HG03066 (cell line): ENCODE measurements around the gene TLCD4.
"Not testable (repeated sequence)": the region's sequence is repeated elsewhere in the genome, so short reads cannot be mapped to it uniquely, and the experiment has no call there.

Experiments
- ATAC-seq: cut with Tn5 transposase; IDR thresholded peaks from one replicate; pipeline ENCODE4 v1.9.1; 2021; ENCODE audit warnings: low read depth; ENCODE audit not compliant: unreplicated experiment

Gene TLCD4

GRCh38 chr1:95117207-95118066, at the start of gene TLCD4:
TSS of gene TLCD4 (plus strand) at chr1:95117355. CDS start at chr1:95143902, 26,547 bp downstream.
- peak; percentile 45 for ATAC-seq

- ATAC-seq: no peak
Observed at GRCh38 chr1:95067568-95067967, 49.6 kb upstream of the TLCD4 start.

GRCh38 chr1:95068956-95069709, 48.0 kb upstream of the TLCD4 start:
- ATAC-seq: no peak

GRCh38 chr1:95069710-95070093, 47.5 kb upstream of the TLCD4 start:
- no peak for ATAC-seq

- ATAC-seq: no peak
Observed at GRCh38 chr1:95071539-95071938, 45.6 kb upstream of the TLCD4 start.

GRCh38 chr1:95072117-95072516, 45.0 kb upstream of the TLCD4 start:
- ATAC-seq: no peak

GRCh38 chr1:95072532-95073419, 44.4 kb upstream of the TLCD4 start, which contains the start of gene ALG14:
TSS of gene ALG14 (minus strand) at chr1:95072951. CDS start at chr1:95072898, 53 bp downstream.
- peak; percentile 95 for ATAC-seq

- ATAC-seq: no peak
Observed at GRCh38 chr1:95073446-95073845, 43.7 kb upstream of the TLCD4 start.

- ATAC-seq: no peak
Observed at GRCh38 chr1:95076034-95076433, 41.1 kb upstream of the TLCD4 start.

- ATAC-seq: no peak
Observed at GRCh38 chr1:95080446-95080845, 36.7 kb upstream of the TLCD4 start.

- no peak for ATAC-seq
Observed at GRCh38 chr1:95080879-95081278, 36.3 kb upstream of the TLCD4 start.

GRCh38 chr1:95084317-95085176, 32.6 kb upstream of the TLCD4 start:
- no peak for ATAC-seq

- no peak for ATAC-seq
Observed at GRCh38 chr1:95085376-95085775, 31.8 kb upstream of the TLCD4 start.

- no peak for ATAC-seq
Observed at GRCh38 chr1:95086949-95087533, 30.1 kb upstream of the TLCD4 start.

GRCh38 chr1:95088303-95088702, 28.9 kb upstream of the TLCD4 start:
- no peak for ATAC-seq

- no peak for ATAC-seq
Observed at GRCh38 chr1:95089650-95090287, 27.4 kb upstream of the TLCD4 start.

GRCh38 chr1:95091290-95091689, 25.9 kb upstream of the TLCD4 start:
- ATAC-seq: not testable (repeated sequence)

- not testable (repeated sequence) for ATAC-seq
Observed at GRCh38 chr1:95092891-95093290, 24.3 kb upstream of the TLCD4 start.

GRCh38 chr1:95093296-95093695, 23.9 kb upstream of the TLCD4 start:
- ATAC-seq: no peak
